Mesenchymal stem cell (in vitro differentiated cells and primary cell): ENCODE data around the gene MED29.

Source experiments
- DNase-seq: peaks from one replicate; pipeline ENCODE4 v3.0.0-alpha.2; 2013
- H2AFZ ChIP-seq: one replicate; pipeline ENCODE4 v1.6.1; 2013; ENCODE audit warnings: low read depth, mild to moderate bottlenecking, control low read depth, inconsistent platforms, low read length, moderate library complexity
- H2AK5ac ChIP-seq: 2 replicates; pipeline ENCODE4 v1.6.1; 2013; ENCODE audit warnings: low read length, moderate library complexity, mild to moderate bottlenecking, inconsistent platforms; ENCODE audit not compliant: severe bottlenecking
- H2BK120ac ChIP-seq: one replicate; pipeline ENCODE4 v1.6.1; 2013; ENCODE audit warnings: low read depth, mild to moderate bottlenecking, inconsistent platforms, low read length, moderate library complexity
- H2BK12ac ChIP-seq, 2 experiments: one replicate each; pipeline ENCODE4 v1.6.1; 2013; ENCODE audit warnings: inconsistent platforms in 2 of 2, low read length in 2 of 2, mild to moderate bottlenecking in 2 of 2, moderate library complexity in 2 of 2, control low read depth in 1 of 2
- H2BK15ac ChIP-seq: one replicate; pipeline ENCODE4 v1.6.1; 2013; ENCODE audit warnings: mild to moderate bottlenecking, low read depth, inconsistent platforms; ENCODE audit not compliant: poor library complexity, severe bottlenecking
- H2BK5ac ChIP-seq: 2 replicates; pipeline ENCODE4 v1.6.1; 2013; ENCODE audit warnings: low read depth, mild to moderate bottlenecking, low read length, control low read depth, inconsistent platforms; ENCODE audit not compliant: poor library complexity, severe bottlenecking
- H3K14ac ChIP-seq, 2 experiments: one replicate each; pipeline ENCODE4 v1.6.1; 2013; ENCODE audit warnings: inconsistent platforms in 2 of 2, low read length in 2 of 2, control low read depth in 1 of 2, mild to moderate bottlenecking in 1 of 2, moderate library complexity in 1 of 2
- H3K18ac ChIP-seq, 2 experiments: one replicate each; pipeline ENCODE4 v1.6.1; 2013; ENCODE audit warnings: inconsistent platforms in 2 of 2, low read length in 2 of 2, control low read depth in 1 of 2, low read depth in 1 of 2, mild to moderate bottlenecking in 1 of 2
- H3K23ac ChIP-seq, 2 experiments: one replicate each; pipeline ENCODE4 v1.6.1; 2013; ENCODE audit warnings: inconsistent platforms in 2 of 2, low read length in 2 of 2, mild to moderate bottlenecking in 2 of 2, moderate library complexity in 2 of 2, control low read depth in 1 of 2
- H3K27ac ChIP-seq: 2 replicates; pipeline ENCODE4 v1.5.1; 2013; ENCODE audit warnings: mild to moderate bottlenecking, moderate library complexity, low read length, control low read depth, inconsistent platforms; ENCODE audit not compliant: poor library complexity, severe bottlenecking
- H3K27me3 ChIP-seq, 2 experiments: 2 replicates each; pipeline versions ENCODE4 v1.6.1 to v1.7.0; 2013; ENCODE audit warnings: low read length in 2 of 2, mild to moderate bottlenecking in 2 of 2, moderate library complexity in 2 of 2, control low read depth in 1 of 2, inconsistent platforms in 1 of 2; ENCODE audit not compliant: control insufficient read depth in 1 of 2, insufficient read depth in 1 of 2
- H3K36me3 ChIP-seq, 2 experiments: 2 replicates each; pipeline versions ENCODE4 v1.6.1 to v1.7.0; 2013; ENCODE audit warnings: low read length in 2 of 2, control low read depth in 1 of 2, inconsistent platforms in 1 of 2, low read depth in 1 of 2, mild to moderate bottlenecking in 1 of 2; ENCODE audit not compliant: insufficient read depth in 2 of 2, control insufficient read depth in 1 of 2
- H3K4ac ChIP-seq, 2 experiments: one replicate each; pipeline ENCODE4 v1.6.1; 2013; ENCODE audit warnings: inconsistent platforms in 2 of 2, low read length in 2 of 2, mild to moderate bottlenecking in 2 of 2, moderate library complexity in 2 of 2, control low read depth in 1 of 2, low read depth in 1 of 2
- H3K4me1 ChIP-seq: 2 replicates; pipeline ENCODE4 v1.6.1; 2013; ENCODE audit warnings: low read depth, low read length, control low read depth; ENCODE audit not compliant: control insufficient read depth, insufficient read depth
- H3K4me2 ChIP-seq: 2 replicates; pipeline ENCODE4 v1.6.1; 2013; ENCODE audit warnings: low read length, mild to moderate bottlenecking, inconsistent platforms; ENCODE audit not compliant: poor library complexity, severe bottlenecking
- H3K4me3 ChIP-seq, 2 experiments: 2 replicates each; pipeline versions ENCODE4 v1.5.1 to v1.7.0; 2013; ENCODE audit warnings: low read length in 2 of 2, mild to moderate bottlenecking in 2 of 2, control low read depth in 1 of 2, low read depth in 1 of 2; ENCODE audit not compliant: insufficient read depth in 1 of 2
- H3K79me1 ChIP-seq: replicated peaks from 2 replicates; pipeline ENCODE4 v1.6.1; 2013; ENCODE audit warnings: mild to moderate bottlenecking, control low read depth, low read length, inconsistent platforms; ENCODE audit not compliant: poor library complexity, severe bottlenecking
- H3K9ac ChIP-seq: 2 replicates; pipeline ENCODE4 v1.7.0; 2013; ENCODE audit warnings: mild to moderate bottlenecking, low read length, moderate library complexity
- H3K9me3 ChIP-seq: 2 replicates; pipeline ENCODE4 v1.7.0; 2013; ENCODE audit warnings: mild to moderate bottlenecking, low read length; ENCODE audit not compliant: control insufficient read depth
- H4K8ac ChIP-seq: one replicate; pipeline ENCODE4 v1.6.1; 2013; ENCODE audit warnings: inconsistent platforms, mild to moderate bottlenecking, low read length, moderate library complexity
- H4K91ac ChIP-seq: one replicate; pipeline ENCODE4 v1.6.1; 2013; ENCODE audit warnings: mild to moderate bottlenecking, low read length, inconsistent platforms
- WGBS: methylation state at CpG from one replicate; pipeline ENCODE4 v1.1.7; 2013; ENCODE audit warnings: mixed read lengths; 5-methylcytosine and 5-hydroxymethylcytosine counted together

Gene MED29

GRCh38 chr19:39438270-39438934, 47.2 kb downstream of the MED29 start:
- no peak overlapping the region for H3K4me2 ChIP-seq
- H3K27me3 ChIP-seq: no peaks in the 10 kb centered on the region
- H3K79me1 ChIP-seq: peaks cover 9% of the 10 kb centered on the region
- H3K27ac ChIP-seq: peak overlapping the region; percentile 10
- peak overlapping the region; percentile 77 for H2AK5ac ChIP-seq
- H2BK15ac ChIP-seq: no peak overlapping the region
- H3K4me3 ChIP-seq: no peak overlapping the region
- no peak overlapping the region for H2BK12ac ChIP-seq
- peaks cover 13 to 15% of the 10 kb centered on the region in 2 experiments for H3K36me3 ChIP-seq
- no peaks in the 10 kb centered on the region for H3K9me3 ChIP-seq
- H2AFZ ChIP-seq: no peak overlapping the region
- no peak overlapping the region for H3K18ac ChIP-seq
- DNase-seq: peak; percentile 42
- H2BK5ac ChIP-seq: no peak overlapping the region
- H3K4ac ChIP-seq: no peak overlapping the region
- no peak overlapping the region for H4K91ac ChIP-seq
- peaks cover 16% of the 10 kb centered on the region for H3K4me1 ChIP-seq
- peak overlapping the region; percentile 5 for H3K9ac ChIP-seq
- H3K14ac ChIP-seq: no peak overlapping the region
- H3K23ac ChIP-seq: no peak overlapping the region
- no peak overlapping the region for H4K8ac ChIP-seq
- 84% methylated on average over 6 of the region's 9 CpGs for WGBS
- no peak overlapping the region for H2BK120ac ChIP-seq

GRCh38 chr19:39444598-39445195, 53.5 kb downstream of the MED29 start:
- 12% methylated on average over 14 of the region's 17 CpGs for WGBS
- peaks cover 21% of the 10 kb centered on the region for H3K4me1 ChIP-seq

GRCh38 chr19:39445196-39446111, 54.3 kb downstream of the MED29 start, which contains the start of gene SUPT5H:
Gene SUPT5H (plus strand): TSS chr19:39445582. CDS start chr19:39445891, 309 bp downstream.
- Histone ChIP-seq H3K4me1 (peaks cover 24% of the 10 kb centered on the region), H3K4me3 (peak within 1 kb of the TSS; percentile 78 to 99), H4K91ac (peak within 1 kb of the TSS; percentile 95), H2BK5ac (peak within 1 kb of the TSS; percentile 50), H3K14ac (peak within 1 kb of the TSS in 1 of 2 experiments; percentile 22), H3K9me3 (no peaks in the 10 kb centered on the region), H3K4me2 (peak within 1 kb of the TSS; percentile 80), H3K23ac (no peak within 1 kb of the TSS), H2AFZ (peak within 1 kb of the TSS; percentile 36), H3K27ac (peak within 1 kb of the TSS; percentile 95), H2BK120ac (peak within 1 kb of the TSS; percentile 67), H3K9ac (peak within 1 kb of the TSS; percentile 100), H4K8ac (peak within 1 kb of the TSS; percentile 99), H2BK12ac (peak within 1 kb of the TSS in 1 of 2 experiments; percentile 84), H3K79me1 (no peaks in the 10 kb centered on the region), H2BK15ac (peak within 1 kb of the TSS; percentile 93), H3K18ac (peak within 1 kb of the TSS; percentile 78 to 99), H3K36me3 (peaks cover 19 to 26% of the 10 kb centered on the region in 2 experiments), H2AK5ac (peak within 1 kb of the TSS; percentile 97), H3K4ac (peak within 1 kb of the TSS; percentile 86 to 97), H3K27me3 (no peaks in the 10 kb centered on the region)
- under 1% methylated on average over 68 of the region's 68 CpGs for WGBS
- peak; percentile 97 for DNase-seq

More at GRCh38 chr19:39444598-39445195, 53.5 kb downstream of the MED29 start:
- H3K4ac ChIP-seq: peak overlapping the region; percentile 69 to 86
- H3K27ac ChIP-seq: peak overlapping the region; percentile 95
- no peaks in the 10 kb centered on the region for H3K79me1 ChIP-seq
- H3K18ac ChIP-seq: peak overlapping the region in 1 of 2 experiments; percentile 78
- H3K4me2 ChIP-seq: peak overlapping the region; percentile 80
- no peak overlapping the region for H2AFZ ChIP-seq
- no peak overlapping the region for H2BK12ac ChIP-seq
- DNase-seq: no peak
- H2AK5ac ChIP-seq: peak overlapping the region; percentile 97
- H3K23ac ChIP-seq: no peak overlapping the region
- H2BK5ac ChIP-seq: no peak overlapping the region
- H2BK120ac ChIP-seq: no peak overlapping the region
- no peak overlapping the region for H2BK15ac ChIP-seq
- peak overlapping the region; percentile 46 for H4K91ac ChIP-seq
- H3K36me3 ChIP-seq: peaks cover 19% of the 10 kb centered on the region in 2 experiments
- peak overlapping the region; percentile 71 to 99 for H3K4me3 ChIP-seq
- no peaks in the 10 kb centered on the region for H3K9me3 ChIP-seq
- H3K14ac ChIP-seq: no peak overlapping the region
- no peaks in the 10 kb centered on the region for H3K27me3 ChIP-seq
- H4K8ac ChIP-seq: peak overlapping the region; percentile 46
- peak overlapping the region; percentile 100 for H3K9ac ChIP-seq
